Vagina (tissue), 2 donors: ENCODE results near the gene PITPNM1. TPM values are rescaled to one million over a fixed set of nuclear protein-coding genes. Genes with fewer than 3 reads are reported as not detected.

Experiments
- DNase-seq, 2 donors: peaks; one replicate each; pipeline ENCODE4 v3.0.0-alpha.2; 2017; ENCODE audit errors: extremely low spot score in 2 of 2
- H3K27ac ChIP-seq: fragments of 200-600 bp; sonication (generic); one replicate; pipeline ENCODE4 v1.5.1; 2019
- H3K27me3 ChIP-seq: fragments of 200-600 bp; sonication (generic); one replicate; pipeline ENCODE4 v1.5.1; 2019
- H3K36me3 ChIP-seq, 2 donors: fragments of 200-600 bp; sonication (generic); one replicate each; pipeline ENCODE4 v1.5.1; 2017 to 2019
- H3K4me1 ChIP-seq: fragments of 200-600 bp; sonication (generic); one replicate; pipeline ENCODE4 v1.5.1; 2019
- H3K4me3 ChIP-seq, 2 donors: fragments of 200-600 bp; sonication (generic); 1 replicate in 1 of 2; 2 replicates in 1 of 2; pipeline ENCODE4 v1.5.1; 2016 to 2019
- H3K9me3 ChIP-seq: fragments of 200-600 bp; sonication (generic); one replicate; pipeline ENCODE4 v1.5.1; 2019
- POLR2A ChIP-seq, 2 donors: fragments of 450-650 bp; IDR thresholded peaks; one replicate each; pipeline ENCODE4 v1.6.1; 2017; ENCODE audit warnings: antibody characterized with exemption in 2 of 2, mild to moderate bottlenecking in 2 of 2, moderate library complexity in 2 of 2
- POLR2AphosphoS5 ChIP-seq, 2 donors: sonication (generic); formaldehyde crosslinking; IDR thresholded peaks; one replicate each; pipeline ENCODE4 v1.9.0; 2017; ENCODE audit warnings: antibody characterized with exemption in 2 of 2, mild to moderate bottlenecking in 2 of 2, low read depth in 1 of 2; ENCODE audit not compliant: insufficient read depth in 1 of 2
- intact Hi-C: fragments of 100-400 bp; cut with DNase I; formaldehyde crosslinking; loops from one replicate; pipeline ENCODE4 v1.15.1; 2023
- total RNA-seq: library from RNA; depleted of rRNA; stranded (reverse); fragments of >200 nt; gene quantifications from one replicate; pipeline ENCODE4 v1.2.3, GENCODE V29; 2016
- TF ChIP-seq, protein P1 (sequence below), 3 experiments: fragments of 450-650 bp in 2 of 3; fragments of 200-600 bp in 1 of 3; sonication (generic) in 1 of 3; IDR thresholded peaks; one replicate each; pipeline ENCODE4 v1.5.1; 2017 to 2019; ENCODE audit warnings: antibody characterized with exemption in 3 of 3, mild to moderate bottlenecking in 2 of 3, moderate library complexity in 2 of 3

The PITPNM1 gene
- total RNA-seq, 1 donor from 2014 or later, result 21.9 TPM

DNA sequence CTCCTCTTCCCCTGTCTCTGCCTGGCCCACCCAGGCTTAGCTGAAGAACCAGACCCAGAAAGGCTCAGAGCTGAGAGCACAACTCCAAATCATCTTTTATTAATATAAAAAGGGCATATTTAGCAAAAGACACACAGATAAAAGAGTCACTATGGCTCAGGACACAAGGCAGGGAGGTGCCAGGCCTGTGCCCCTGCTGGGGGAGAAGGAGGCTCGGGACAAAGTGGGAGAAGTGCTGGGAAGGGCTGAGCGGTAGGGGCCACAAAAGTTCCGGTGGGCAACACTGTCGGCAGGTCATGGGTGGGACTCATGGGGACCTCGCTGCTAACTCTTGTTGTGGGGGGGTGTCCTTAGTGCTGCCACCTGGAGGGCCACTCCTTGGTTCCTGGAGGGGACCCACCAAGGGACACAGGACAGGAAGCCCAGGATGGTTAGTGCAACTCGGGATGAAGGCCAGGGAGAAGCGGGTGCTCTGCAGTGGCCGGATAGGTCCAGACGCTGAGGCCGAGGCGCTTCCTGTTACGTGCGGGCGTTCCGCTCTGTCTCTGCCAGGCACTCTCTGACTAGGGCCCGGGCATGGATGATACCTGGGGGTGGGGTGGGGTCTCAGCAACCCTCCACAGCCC is 1.4 kb upstream of the PITPNM1 start:
- Histone ChIP-seq H3K27ac (peak overlapping the region; percentile 94), H3K9me3 (no peaks in the 10 kb centered on the region), H3K36me3 (peaks cover 0 to 6% of the 10 kb centered on the region in 2 donors), H3K4me1 (peaks cover 38% of the 10 kb centered on the region), H3K27me3 (no peaks in the 10 kb centered on the region), H3K4me3 (peak overlapping the region in 1 of 2 donors; percentile 72)
- DNase-seq, result no peak
- TF ChIP-seq, protein P1, sequence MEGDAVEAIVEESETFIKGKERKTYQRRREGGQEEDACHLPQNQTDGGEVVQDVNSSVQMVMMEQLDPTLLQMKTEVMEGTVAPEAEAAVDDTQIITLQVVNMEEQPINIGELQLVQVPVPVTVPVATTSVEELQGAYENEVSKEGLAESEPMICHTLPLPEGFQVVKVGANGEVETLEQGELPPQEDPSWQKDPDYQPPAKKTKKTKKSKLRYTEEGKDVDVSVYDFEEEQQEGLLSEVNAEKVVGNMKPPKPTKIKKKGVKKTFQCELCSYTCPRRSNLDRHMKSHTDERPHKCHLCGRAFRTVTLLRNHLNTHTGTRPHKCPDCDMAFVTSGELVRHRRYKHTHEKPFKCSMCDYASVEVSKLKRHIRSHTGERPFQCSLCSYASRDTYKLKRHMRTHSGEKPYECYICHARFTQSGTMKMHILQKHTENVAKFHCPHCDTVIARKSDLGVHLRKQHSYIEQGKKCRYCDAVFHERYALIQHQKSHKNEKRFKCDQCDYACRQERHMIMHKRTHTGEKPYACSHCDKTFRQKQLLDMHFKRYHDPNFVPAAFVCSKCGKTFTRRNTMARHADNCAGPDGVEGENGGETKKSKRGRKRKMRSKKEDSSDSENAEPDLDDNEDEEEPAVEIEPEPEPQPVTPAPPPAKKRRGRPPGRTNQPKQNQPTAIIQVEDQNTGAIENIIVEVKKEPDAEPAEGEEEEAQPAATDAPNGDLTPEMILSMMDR (IDR thresholded peaks at IDR 0.05), result no peak
- TF ChIP-seq POLR2AphosphoS5 (IDR thresholded peaks at IDR 0.05; ENCODE audit: insufficient read depth in 1 of 2, low read depth in 1 of 2), result no peak
- no peak for TF ChIP-seq POLR2A (IDR thresholded peaks at IDR 0.05)
- intact Hi-C loops, result loop anchor here (5.0 to 10.0 kb wide), 2 partner anchors 81 to 152 kb away; partner anchors contain the start of gene POLD4

DNA sequence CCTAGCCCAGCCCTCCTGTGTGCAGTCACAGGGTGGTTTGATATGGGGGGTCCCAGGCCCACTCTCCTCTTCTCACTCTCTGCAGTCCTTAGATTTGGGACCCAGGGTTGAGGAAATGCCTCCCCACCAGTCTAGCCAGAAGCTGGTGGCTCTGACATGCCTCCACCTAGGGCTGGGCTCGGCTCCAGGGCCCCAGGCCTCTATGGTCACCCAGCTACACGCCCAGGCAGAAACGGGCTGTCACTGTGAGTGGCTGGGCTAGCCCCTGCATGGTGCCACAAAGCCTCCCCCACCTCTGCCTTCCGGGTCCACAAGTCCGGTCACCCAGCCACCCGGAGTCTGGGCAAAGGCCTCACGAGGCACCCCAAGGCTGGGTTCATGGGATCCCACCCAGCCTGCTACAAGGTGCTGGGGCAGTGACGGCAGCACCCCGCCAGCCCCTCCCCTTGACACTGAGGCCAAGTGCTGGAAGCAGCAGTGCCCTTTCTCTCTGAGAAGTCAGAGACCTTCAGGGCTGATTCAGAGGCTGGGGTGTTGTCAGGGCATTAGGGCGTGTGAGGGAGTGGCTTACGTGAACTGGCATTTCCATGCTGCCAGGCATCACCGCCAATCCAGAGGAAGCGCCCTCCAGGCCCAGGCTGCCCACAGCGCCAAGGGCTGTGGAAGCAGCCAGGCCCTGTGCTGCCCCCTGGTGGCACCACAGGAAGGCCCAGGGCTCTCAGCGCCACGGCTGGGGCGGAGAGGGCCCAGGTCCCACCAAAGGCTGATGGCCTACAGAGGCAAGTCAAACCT is 638 bp upstream of the PITPNM1 start:
- TF ChIP-seq POLR2AphosphoS5 (IDR thresholded peaks at IDR 0.05; ENCODE audit: insufficient read depth in 1 of 2, low read depth in 1 of 2) (peak; percentile 85 to 88), POLR2A (IDR thresholded peaks at IDR 0.05) (no peak)
- TF ChIP-seq, protein P1 (IDR thresholded peaks at IDR 0.05), result peak; percentile 91 to 96 (median 92)
- Histone ChIP-seq H3K36me3 (peaks cover 0 to 7% of the 10 kb centered on the region in 2 donors), H3K27me3 (no peaks in the 10 kb centered on the region), H3K9me3 (no peaks in the 10 kb centered on the region), H3K27ac (peak overlapping the region; percentile 94), H3K4me1 (peaks cover 38% of the 10 kb centered on the region), H3K4me3 (peak overlapping the region; percentile 57 to 72)
- DNase-seq, result peak in 1 of 2 donors; percentile 96
- intact Hi-C loops, result loop anchor here (1.0 to 10.0 kb wide), 3 partner anchors 58 to 151 kb away; partner anchors contain the start of gene POLD4

DNA sequence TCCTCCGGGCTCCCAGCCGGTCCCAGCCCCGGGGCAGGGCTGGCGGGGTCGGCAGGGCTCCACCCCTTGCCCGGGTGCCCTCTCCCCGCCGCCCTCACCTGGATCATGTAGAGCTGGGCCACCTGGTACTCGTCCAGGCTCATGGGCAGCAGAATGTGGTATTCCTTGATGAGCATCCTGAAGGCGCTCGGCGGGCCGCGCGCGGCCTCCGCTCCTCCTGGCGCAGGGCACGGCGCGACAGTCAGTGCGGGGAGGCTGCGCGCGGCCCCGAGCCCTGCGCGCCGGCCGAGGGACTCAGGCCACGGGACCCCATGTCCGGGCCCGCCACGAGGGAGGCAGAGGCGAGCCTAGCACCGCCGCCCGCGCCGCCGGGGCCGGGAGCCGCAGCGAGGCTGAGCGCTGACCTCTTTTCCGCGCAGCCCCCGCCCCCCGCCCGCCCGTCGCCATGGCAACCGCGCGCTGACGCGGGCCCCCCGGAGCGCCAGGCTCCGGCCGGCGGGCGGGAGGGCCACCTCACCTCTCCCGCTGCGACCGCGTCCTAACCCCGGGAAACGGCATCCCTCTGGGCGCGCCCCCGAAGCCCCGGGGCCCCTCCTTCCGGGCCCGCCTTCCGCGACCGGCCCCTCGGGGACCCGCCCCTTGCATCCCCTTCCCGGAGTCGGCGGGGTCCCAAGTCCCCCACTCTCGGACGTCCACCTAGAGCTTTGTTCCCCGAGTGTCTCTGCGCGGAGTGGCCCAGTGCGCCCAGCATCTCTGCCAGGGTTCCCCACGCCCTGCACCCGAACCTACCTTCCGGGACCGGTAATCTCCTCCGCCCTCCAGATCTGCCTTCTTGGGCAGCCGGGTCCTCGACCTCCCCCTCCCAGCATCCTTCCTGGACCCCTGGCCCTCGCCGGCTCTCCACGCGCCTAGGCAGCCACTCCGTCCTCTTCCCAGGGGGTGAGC is 886 bp downstream of the PITPNM1 start:
- intact Hi-C loops, result loop anchor here (10.0 kb wide), 1 partner anchor 149 kb away; the partner anchor contains the start of gene POLD4
- Histone ChIP-seq H3K27ac (peak overlapping the region; percentile 94), H3K4me1 (peaks cover 38% of the 10 kb centered on the region), H3K4me3 (peak overlapping the region; percentile 57 to 72), H3K27me3 (no peaks in the 10 kb centered on the region), H3K9me3 (no peaks in the 10 kb centered on the region), H3K36me3 (peaks cover 0 to 7% of the 10 kb centered on the region in 2 donors)
- TF ChIP-seq POLR2A (IDR thresholded peaks at IDR 0.05), result no peak
- TF ChIP-seq POLR2AphosphoS5 (IDR thresholded peaks at IDR 0.05; ENCODE audit: insufficient read depth in 1 of 2, low read depth in 1 of 2), result peak in 1 of 2 donors; percentile 24
- TF ChIP-seq, protein P1 (IDR thresholded peaks at IDR 0.05), result no peak
- DNase-seq, result no peak

DNA sequence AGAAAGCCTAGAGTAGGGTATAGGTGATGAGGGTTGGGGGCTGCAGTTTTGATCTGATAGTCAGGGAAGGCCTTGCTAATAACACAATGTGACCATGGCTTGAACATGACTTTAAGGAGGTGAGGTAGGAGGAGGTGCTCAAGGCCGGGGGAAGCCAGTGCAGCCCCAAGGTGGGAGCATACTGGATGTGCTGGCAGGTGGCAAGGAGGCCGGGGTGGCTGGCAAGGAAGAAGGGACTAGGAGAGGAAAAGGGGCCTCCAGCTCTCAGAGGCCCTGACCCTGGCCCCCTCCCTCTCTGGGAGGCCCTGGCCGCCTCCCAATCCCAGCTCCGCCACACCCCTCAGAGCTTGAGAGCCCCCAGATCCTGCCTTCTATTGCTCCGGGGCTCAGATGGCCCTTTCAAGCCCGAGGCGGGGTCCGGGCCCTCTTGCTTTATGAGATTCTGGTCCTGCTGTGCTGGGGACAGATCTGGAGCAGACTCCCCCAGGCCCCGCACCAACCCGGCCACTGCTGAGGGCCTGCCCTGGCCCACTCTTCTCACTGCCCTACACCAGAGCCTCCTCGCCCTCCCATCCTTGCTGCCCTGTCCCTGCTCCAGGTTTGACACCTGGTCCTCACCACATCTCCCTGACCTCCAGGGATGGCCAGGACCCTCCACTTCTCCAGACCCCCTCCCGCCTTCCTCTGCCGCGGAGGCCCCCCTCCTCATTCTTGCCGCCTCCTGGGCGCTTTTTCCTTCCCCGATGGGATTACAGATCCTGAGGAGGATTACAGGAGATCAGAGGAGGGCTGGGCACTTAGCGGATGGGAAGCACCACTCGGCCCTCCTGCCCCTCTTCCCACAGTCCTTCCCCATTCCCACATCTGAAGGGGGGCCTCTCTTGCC is 1.8 kb downstream of the PITPNM1 start:
- Histone ChIP-seq H3K9me3 (no peaks in the 10 kb centered on the region), H3K27ac (no peak overlapping the region), H3K4me1 (peaks cover 34% of the 10 kb centered on the region), H3K36me3 (peaks cover 0 to 7% of the 10 kb centered on the region in 2 donors), H3K27me3 (no peaks in the 10 kb centered on the region), H3K4me3 (peak overlapping the region; percentile 57 to 72)
- intact Hi-C loops, result loop anchor here (10.0 kb wide), 1 partner anchor 149 kb away; the partner anchor contains the start of gene POLD4
- no peak for TF ChIP-seq POLR2AphosphoS5 (IDR thresholded peaks at IDR 0.05; ENCODE audit: insufficient read depth in 1 of 2, low read depth in 1 of 2)
- TF ChIP-seq, protein P1 (IDR thresholded peaks at IDR 0.05), result no peak
- no peak for TF ChIP-seq POLR2A (IDR thresholded peaks at IDR 0.05)
- no peak for DNase-seq
